Upper lobe of left lung (tissue), 4 donors: Measurements from ENCODE around the gene PLEKHA4.

ENCODE experiments used
- CTCF ChIP-seq, 6 experiments: fragments of 450-650 bp in 4 of 6; fragments of 200-600 bp in 2 of 6; sonication (generic) in 2 of 6; IDR thresholded peaks; one replicate each; pipeline ENCODE4 v1.5.1; 2016 to 2019; ENCODE audit warnings: antibody characterized with exemption in 6 of 6
- POLR2A ChIP-seq, 4 donors: fragments of 450-650 bp; IDR thresholded peaks; one replicate each; pipeline ENCODE4 v1.5.1; 2016 to 2017; ENCODE audit warnings: antibody characterized with exemption in 4 of 4, mild to moderate bottlenecking in 2 of 4
- POLR2AphosphoS5 ChIP-seq, 2 donors: sonication (generic); formaldehyde crosslinking; IDR thresholded peaks; one replicate each; pipeline ENCODE4 v1.5.1; 2017; ENCODE audit warnings: antibody characterized with exemption in 2 of 2

- TF ChIP-seq CTCF (IDR thresholded peaks at IDR 0.05), result no peak
- no peak for TF ChIP-seq POLR2A (IDR thresholded peaks at IDR 0.05)
- no peak for TF ChIP-seq POLR2AphosphoS5 (IDR thresholded peaks at IDR 0.05)
Measured at GRCh38 chr19:48807590-48808308, 60.7 kb downstream of the PLEKHA4 start.
